Measurements from ENCODE around the gene USP17L26.
"Not testable (repeated sequence)": the region's sequence is repeated elsewhere in the genome, so short reads cannot be mapped to it uniquely, and the experiment has no call there.

DNA sequence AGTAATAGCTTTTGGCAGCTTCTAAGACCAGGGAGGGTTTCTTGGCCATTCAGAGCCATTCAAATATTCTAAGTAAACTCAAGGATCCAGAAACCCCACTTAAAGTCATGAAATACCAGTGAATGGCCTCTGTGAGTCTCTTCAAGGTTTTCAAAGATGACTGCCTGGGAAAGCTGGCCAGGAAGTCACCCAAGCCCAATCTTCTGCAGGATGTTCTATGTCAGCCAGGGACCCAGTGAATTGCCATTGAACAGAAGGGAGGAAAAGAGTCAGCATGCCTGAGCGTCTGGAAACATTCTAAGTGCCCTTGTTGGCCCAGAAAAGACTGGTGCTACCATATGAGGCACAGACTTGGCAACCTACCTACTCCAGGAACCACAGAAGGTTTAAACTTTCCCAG lies 45.4 kb downstream of the USP17L26 start:
- TF ChIP-seq, protein P1, sequence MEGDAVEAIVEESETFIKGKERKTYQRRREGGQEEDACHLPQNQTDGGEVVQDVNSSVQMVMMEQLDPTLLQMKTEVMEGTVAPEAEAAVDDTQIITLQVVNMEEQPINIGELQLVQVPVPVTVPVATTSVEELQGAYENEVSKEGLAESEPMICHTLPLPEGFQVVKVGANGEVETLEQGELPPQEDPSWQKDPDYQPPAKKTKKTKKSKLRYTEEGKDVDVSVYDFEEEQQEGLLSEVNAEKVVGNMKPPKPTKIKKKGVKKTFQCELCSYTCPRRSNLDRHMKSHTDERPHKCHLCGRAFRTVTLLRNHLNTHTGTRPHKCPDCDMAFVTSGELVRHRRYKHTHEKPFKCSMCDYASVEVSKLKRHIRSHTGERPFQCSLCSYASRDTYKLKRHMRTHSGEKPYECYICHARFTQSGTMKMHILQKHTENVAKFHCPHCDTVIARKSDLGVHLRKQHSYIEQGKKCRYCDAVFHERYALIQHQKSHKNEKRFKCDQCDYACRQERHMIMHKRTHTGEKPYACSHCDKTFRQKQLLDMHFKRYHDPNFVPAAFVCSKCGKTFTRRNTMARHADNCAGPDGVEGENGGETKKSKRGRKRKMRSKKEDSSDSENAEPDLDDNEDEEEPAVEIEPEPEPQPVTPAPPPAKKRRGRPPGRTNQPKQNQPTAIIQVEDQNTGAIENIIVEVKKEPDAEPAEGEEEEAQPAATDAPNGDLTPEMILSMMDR (IDR thresholded peaks at IDR 0.05) = not testable (repeated sequence)
- not testable (repeated sequence) for TF ChIP-seq EP300 (IDR thresholded peaks at IDR 0.05)

All from A549 (cell line).